Raji (cell line): ENCODE measurements around the gene DDX10.

ENCODE experiments used
- POLR2A ChIP-seq: IDR thresholded peaks from 2 replicates; pipeline ENCODE4 v1.6.1; 2011; ENCODE audit warnings: low read depth, low read length, control low read depth; ENCODE audit not compliant: insufficient read depth

The DDX10 gene

DNA sequence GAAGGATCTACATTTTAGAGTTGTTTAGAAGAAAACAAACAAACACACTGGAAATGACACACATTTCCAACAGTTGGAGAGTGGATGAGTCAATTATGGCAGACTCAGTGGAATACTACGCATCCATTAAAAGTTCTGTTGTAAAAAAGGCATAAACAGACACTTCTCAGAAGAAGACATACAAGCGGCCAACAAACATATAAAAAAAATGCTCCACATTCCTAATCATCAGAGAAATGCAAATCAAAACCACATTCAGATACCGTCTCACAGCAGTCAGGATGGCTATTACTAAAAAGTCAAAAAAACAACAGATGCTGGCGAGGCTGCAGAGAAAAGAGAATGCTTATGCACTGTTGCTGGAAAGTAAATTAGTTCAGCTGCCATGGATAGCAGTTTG lies 298.2 kb downstream of the DDX10 start:
- TF ChIP-seq POLR2A, result no peak

GRCh38 chr11:108965306-108966001 lies 300.6 kb downstream of the DDX10 start:
- TF ChIP-seq POLR2A, result no peak

- TF ChIP-seq POLR2A, result no peak
Observed at GRCh38 chr11:108966206-108966605, 301.3 kb downstream of the DDX10 start.

DNA sequence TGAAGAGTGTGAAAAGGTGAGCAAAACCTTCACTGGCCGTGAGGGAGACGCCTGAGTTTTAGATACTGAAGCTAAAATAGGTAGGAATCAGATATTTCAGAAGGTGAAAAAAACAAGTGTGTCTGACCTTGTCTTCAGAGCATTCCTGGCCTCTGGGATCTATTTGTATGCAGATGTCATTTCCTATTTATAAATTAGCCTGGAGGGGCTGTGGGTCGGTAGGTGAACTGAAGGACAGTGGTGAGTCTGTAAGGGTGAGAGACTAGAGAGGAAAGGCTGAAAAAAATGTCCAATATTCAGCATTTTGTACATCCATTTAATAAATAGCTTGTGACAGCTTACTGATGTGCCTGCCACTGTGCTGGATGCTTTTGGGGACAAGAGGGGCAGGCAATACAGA lies 302.1 kb downstream of the DDX10 start:
- TF ChIP-seq POLR2A, result no peak

DNA sequence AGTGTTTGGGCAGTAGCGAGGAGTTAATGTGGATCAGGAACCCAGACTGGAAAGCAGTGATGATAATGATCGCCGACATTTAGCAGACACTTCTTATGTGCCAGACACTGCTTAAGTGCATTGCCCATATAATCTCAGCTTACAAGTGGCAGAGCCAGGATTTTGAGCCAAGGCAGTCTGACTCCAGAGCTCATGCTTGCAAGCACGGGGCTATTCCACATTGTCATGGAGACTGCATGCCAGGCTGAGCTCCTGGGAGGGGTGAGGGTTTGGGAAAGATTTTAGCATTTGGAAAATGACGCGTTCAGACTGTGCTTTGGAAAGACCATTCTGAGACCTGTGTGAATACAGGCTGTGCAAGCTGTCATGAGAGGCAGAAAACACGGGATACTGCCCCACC lies 302.7 kb downstream of the DDX10 start:
- TF ChIP-seq POLR2A, result no peak

GRCh38 chr11:108970221-108970991 lies 305.5 kb downstream of the DDX10 start:
- TF ChIP-seq POLR2A, result no peak

- no peak for TF ChIP-seq POLR2A
Observed at GRCh38 chr11:108973402-108974162, 308.7 kb downstream of the DDX10 start.

DNA sequence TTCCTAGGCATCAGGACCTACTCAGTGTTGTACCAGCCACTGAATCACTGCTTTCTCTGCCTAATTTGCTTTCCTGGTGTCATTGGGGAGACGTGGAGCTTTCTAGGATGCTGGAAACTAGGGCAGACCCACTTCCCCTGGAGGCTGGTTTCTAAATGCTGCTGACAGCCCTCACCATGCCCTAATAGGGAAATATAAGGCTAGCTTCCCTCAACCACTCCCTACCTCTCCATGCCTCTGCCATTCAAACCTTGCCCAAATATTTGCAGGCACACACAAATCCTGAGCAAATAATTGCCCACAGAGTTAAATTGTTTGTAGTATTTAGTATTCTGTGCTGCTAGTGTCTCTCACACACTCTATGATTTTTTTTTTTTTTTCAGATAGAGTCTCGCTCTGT lies 310.2 kb downstream of the DDX10 start:
- no peak for TF ChIP-seq POLR2A

GRCh38 chr11:108975641-108976071 lies 310.8 kb downstream of the DDX10 start:
- TF ChIP-seq POLR2A, result no peak

- no peak for TF ChIP-seq POLR2A
Observed at GRCh38 chr11:108983636-108984420, 319.0 kb downstream of the DDX10 start.

GRCh38 chr11:108984523-108984922 lies 319.7 kb downstream of the DDX10 start:
- no peak for TF ChIP-seq POLR2A

GRCh38 chr11:108985236-108985944 lies 320.5 kb downstream of the DDX10 start:
- TF ChIP-seq POLR2A, result no peak

- TF ChIP-seq POLR2A, result no peak
Observed at GRCh38 chr11:108985945-108986279, 321.0 kb downstream of the DDX10 start.
